ENCODE results near the gene TMEM185B.
A peak's percentile ranks its signal among the peaks of the same experiment; 100 is the strongest.

TMEM185B gene

DNA sequence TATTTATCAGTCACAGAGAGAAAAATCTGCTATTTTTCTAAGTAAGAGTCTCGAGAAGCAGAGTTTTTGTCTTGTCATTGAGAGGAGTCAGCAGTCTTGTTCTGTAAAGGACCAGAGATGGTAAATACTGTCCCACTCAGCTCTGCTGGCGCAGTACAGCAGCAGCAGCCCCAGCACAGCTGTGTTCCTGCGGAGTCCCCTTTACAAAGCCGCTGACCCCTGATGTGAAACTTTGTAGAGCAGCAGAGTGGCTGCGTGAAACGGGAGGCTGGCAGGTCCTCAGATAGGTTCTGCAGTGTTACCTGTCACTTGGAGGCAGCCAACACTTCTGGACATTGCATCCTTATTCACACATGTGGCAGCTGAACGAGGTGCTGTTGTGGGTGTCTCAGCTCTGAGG lies 45.2 kb downstream of the TMEM185B start:
- Histone ChIP-seq H3K9me3 (replicated peaks; ENCODE audit: insufficient read depth, low read length) (no peaks in the 10 kb centered on the region), H4K20me1 (ENCODE audit: insufficient read depth, low read length) (no peaks in the 10 kb centered on the region), H2AFZ (ENCODE audit: low read length) (peak overlapping the region; percentile 48), H3K79me2 (ENCODE audit: low read length) (no peaks in the 10 kb centered on the region), H3K27ac (ENCODE audit: low read length) (peak overlapping the region; percentile 63; the same call in 1 of the 2 replicates), H3K27me3 (replicated peaks; ENCODE audit: insufficient read depth, low read length) (no peaks in the 10 kb centered on the region), H3K4me1 (ENCODE audit: low read length) (peaks cover 22% of the 10 kb centered on the region), H3K9ac (ENCODE audit: low read length) (peak overlapping the region; percentile 2; the same call in 1 of the 2 replicates), H3K4me3 (ENCODE audit: low read length) (peak overlapping the region; percentile 56), H3F3A (ENCODE audit: insufficient read depth, low read length) (peaks cover 11% of the 10 kb centered on the region), H3K4me2 (ENCODE audit: low read depth, low read length) (peak overlapping the region; percentile 67), H3K9me2 (replicated peaks; ENCODE audit: insufficient read depth, low read length) (no peaks in the 10 kb centered on the region), H3K36me3 (replicated peaks; ENCODE audit: insufficient read depth, low read length) (no peaks in the 10 kb centered on the region)
- DNase-seq, result peak; percentile 36
- TF ChIP-seq EZH2 (optimal IDR thresholded peaks at IDR 0.05; ENCODE audit: low read depth, low read length) (no peak), EZH2phosphoT487 (IDR thresholded peaks at IDR 0.05; ENCODE audit: low read length) (no peak)
- TF ChIP-seq, protein P1, sequence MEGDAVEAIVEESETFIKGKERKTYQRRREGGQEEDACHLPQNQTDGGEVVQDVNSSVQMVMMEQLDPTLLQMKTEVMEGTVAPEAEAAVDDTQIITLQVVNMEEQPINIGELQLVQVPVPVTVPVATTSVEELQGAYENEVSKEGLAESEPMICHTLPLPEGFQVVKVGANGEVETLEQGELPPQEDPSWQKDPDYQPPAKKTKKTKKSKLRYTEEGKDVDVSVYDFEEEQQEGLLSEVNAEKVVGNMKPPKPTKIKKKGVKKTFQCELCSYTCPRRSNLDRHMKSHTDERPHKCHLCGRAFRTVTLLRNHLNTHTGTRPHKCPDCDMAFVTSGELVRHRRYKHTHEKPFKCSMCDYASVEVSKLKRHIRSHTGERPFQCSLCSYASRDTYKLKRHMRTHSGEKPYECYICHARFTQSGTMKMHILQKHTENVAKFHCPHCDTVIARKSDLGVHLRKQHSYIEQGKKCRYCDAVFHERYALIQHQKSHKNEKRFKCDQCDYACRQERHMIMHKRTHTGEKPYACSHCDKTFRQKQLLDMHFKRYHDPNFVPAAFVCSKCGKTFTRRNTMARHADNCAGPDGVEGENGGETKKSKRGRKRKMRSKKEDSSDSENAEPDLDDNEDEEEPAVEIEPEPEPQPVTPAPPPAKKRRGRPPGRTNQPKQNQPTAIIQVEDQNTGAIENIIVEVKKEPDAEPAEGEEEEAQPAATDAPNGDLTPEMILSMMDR (IDR thresholded peaks at IDR 0.05; ENCODE audit: low read length), result no peak

DNA sequence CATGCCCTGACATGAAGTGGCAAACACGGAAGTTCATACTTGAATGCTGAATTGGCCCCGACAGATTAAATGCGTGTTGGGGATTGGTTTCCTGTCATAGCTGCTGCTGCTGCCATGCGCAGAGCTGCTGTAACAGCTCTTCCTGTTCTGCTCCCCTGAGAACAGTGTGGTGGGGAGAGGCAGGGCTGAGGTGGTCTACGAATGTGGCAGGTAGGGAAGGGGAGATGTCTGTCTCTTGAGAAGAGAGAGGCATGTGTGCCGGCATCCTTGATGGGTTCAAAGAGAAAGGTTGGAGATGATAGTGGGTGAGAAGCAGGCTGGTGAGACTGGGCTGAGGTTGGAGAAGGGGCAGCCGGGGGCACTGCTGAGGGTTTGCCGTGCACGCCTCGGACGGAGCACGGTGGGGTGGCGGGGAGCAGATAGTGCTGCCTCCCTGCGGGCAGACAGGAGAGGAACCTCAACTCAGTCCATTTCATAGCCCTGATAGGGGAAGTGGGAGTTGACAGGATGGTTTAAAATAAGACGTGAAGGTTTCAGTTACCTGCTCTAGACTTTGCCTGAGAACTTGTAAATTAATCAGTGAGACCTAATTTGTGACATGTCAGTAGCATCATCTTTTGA lies 46.1 kb downstream of the TMEM185B start:
- Histone ChIP-seq H3K4me3 (ENCODE audit: low read length) (peak overlapping the region; percentile 56), H3K27ac (ENCODE audit: low read length) (peak overlapping the region; percentile 63; the same call in 1 of the 2 replicates), H3K36me3 (replicated peaks; ENCODE audit: insufficient read depth, low read length) (no peaks in the 10 kb centered on the region), H3K27me3 (replicated peaks; ENCODE audit: insufficient read depth, low read length) (no peaks in the 10 kb centered on the region), H3F3A (ENCODE audit: insufficient read depth, low read length) (peaks cover 11% of the 10 kb centered on the region), H2AFZ (ENCODE audit: low read length) (peak overlapping the region; percentile 67), H3K9me3 (replicated peaks; ENCODE audit: insufficient read depth, low read length) (no peaks in the 10 kb centered on the region), H3K9ac (ENCODE audit: low read length) (peak overlapping the region; percentile 41; the same call in 1 of the 2 replicates), H3K9me2 (replicated peaks; ENCODE audit: insufficient read depth, low read length) (no peaks in the 10 kb centered on the region), H3K79me2 (ENCODE audit: low read length) (no peaks in the 10 kb centered on the region), H3K4me2 (ENCODE audit: low read depth, low read length) (peak overlapping the region; percentile 67), H4K20me1 (ENCODE audit: insufficient read depth, low read length) (no peaks in the 10 kb centered on the region), H3K4me1 (ENCODE audit: low read length) (peaks cover 22% of the 10 kb centered on the region)
- TF ChIP-seq EZH2phosphoT487 (IDR thresholded peaks at IDR 0.05; ENCODE audit: low read length), result no peak
- TF ChIP-seq, protein P1 (IDR thresholded peaks at IDR 0.05; ENCODE audit: low read length), result peak; percentile 81
- TF ChIP-seq EZH2 (optimal IDR thresholded peaks at IDR 0.05; ENCODE audit: low read depth, low read length), result no peak
- DNase-seq, result peak; percentile 87

DNA sequence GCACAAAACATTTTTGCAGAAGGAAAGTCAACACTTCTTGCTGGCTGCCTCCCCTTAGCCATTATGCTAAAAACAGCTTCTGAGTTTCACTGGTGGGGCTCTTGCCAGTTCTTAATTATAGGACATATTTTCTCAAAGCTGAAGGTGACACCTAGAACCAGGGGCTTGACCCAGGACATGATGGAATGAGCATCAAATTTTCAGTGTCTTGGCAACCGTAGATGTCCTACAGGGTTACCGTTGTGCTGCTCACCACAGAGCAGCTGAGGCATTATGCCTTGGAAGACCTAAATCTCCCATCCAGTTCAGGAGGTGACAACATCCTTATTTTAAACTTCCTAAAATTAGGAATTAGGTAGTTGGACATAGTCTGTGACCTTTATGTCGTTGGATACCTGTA lies 46.7 kb downstream of the TMEM185B start:
- H3K27me3 ChIP-seq (replicated peaks; ENCODE audit: insufficient read depth, low read length), result no peaks in the 10 kb centered on the region
- peaks cover 11% of the 10 kb centered on the region for H3F3A ChIP-seq (ENCODE audit: insufficient read depth, low read length)
- H3K4me1 ChIP-seq (ENCODE audit: low read length), result peaks cover 22% of the 10 kb centered on the region
- H2AFZ ChIP-seq (ENCODE audit: low read length), result peak overlapping the region; percentile 67
- DNase-seq, result no peak
- no peaks in the 10 kb centered on the region for H3K79me2 ChIP-seq (ENCODE audit: low read length)
- H4K20me1 ChIP-seq (ENCODE audit: insufficient read depth, low read length), result no peaks in the 10 kb centered on the region
- H3K9ac ChIP-seq (ENCODE audit: low read length), result peak overlapping the region; percentile 41; the same call in 1 of the 2 replicates
- H3K36me3 ChIP-seq (replicated peaks; ENCODE audit: insufficient read depth, low read length), result no peaks in the 10 kb centered on the region
- H3K27ac ChIP-seq (ENCODE audit: low read length), result peak overlapping the region; percentile 63; the same call in 1 of the 2 replicates
- H3K9me2 ChIP-seq (replicated peaks; ENCODE audit: insufficient read depth, low read length), result no peaks in the 10 kb centered on the region
- H3K4me3 ChIP-seq (ENCODE audit: low read length), result peak overlapping the region; percentile 56
- TF ChIP-seq EZH2phosphoT487 (IDR thresholded peaks at IDR 0.05; ENCODE audit: low read length), result no peak
- H3K4me2 ChIP-seq (ENCODE audit: low read depth, low read length), result peak overlapping the region; percentile 67; the same call in 1 of the 2 replicates
- no peaks in the 10 kb centered on the region for H3K9me3 ChIP-seq (replicated peaks; ENCODE audit: insufficient read depth, low read length)
